OCI-LY7 (cell line): Measurements from ENCODE around the gene C1orf167.

Experiments used
- EZH2phosphoT487 ChIP-seq: fragments of 200-600 bp; sonication (generic); IDR thresholded peaks from 2 replicates; pipeline ENCODE4 v1.6.1; 2018; ENCODE audit warnings: low read depth, borderline replicate concordance, mild to moderate bottlenecking, mixed run types, antibody characterized with exemption, low read length, moderate library complexity, mixed read lengths
- TF ChIP-seq, protein P1 (sequence below): fragments of 200-600 bp; sonication (generic); conservative IDR thresholded peaks from 2 replicates; pipeline ENCODE4 v1.5.1; 2014; ENCODE audit warnings: mild to moderate bottlenecking, antibody characterized with exemption, low read length, moderate library complexity, mixed read lengths

DNA sequence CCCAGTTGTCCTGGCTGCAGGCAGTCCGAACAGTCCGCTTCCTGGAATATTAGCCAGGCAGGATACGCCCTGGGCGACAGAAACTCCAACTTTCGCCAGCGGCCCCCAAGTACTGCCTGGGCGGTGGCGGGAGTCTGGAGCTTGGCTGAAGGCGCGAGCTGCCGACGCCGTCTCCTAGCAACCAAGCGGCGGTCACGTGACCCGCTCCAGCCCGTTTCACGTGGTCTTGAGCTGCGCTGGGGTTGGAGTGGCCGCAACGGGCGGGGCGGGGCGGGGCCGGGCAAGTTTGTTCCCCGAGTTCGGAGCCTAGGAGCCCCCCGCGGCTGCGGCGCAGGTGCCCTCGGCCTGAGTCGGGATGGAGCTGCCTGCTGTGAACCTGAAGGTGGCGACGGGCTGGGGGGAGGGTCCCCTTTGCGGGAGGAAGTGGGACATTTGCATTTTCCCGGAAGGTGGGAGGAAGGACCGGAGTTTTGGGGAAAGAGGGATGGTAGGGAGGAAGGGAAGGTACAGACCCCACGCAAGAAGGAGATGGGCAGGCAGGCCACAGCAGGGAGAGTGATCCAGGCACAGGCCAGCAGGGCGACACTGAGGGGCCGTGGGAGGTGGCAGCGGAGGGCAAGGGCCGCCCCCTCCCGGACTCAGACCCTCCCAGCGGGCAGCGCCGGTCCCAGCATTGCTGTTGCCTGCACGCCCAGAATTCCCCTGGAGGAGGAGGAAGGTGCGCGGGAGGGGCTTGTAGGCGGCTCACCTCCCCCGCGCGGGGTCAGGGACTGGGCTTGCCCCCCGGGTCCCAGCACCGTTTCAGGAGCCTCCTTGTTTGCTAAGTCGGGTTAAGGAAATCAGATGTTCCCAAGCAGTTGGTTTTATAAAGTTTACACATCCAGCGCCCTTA, 25.9 kb upstream of the C1orf167 start, which contains the start of gene AGTRAP:
- TF ChIP-seq, protein P1, sequence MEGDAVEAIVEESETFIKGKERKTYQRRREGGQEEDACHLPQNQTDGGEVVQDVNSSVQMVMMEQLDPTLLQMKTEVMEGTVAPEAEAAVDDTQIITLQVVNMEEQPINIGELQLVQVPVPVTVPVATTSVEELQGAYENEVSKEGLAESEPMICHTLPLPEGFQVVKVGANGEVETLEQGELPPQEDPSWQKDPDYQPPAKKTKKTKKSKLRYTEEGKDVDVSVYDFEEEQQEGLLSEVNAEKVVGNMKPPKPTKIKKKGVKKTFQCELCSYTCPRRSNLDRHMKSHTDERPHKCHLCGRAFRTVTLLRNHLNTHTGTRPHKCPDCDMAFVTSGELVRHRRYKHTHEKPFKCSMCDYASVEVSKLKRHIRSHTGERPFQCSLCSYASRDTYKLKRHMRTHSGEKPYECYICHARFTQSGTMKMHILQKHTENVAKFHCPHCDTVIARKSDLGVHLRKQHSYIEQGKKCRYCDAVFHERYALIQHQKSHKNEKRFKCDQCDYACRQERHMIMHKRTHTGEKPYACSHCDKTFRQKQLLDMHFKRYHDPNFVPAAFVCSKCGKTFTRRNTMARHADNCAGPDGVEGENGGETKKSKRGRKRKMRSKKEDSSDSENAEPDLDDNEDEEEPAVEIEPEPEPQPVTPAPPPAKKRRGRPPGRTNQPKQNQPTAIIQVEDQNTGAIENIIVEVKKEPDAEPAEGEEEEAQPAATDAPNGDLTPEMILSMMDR: peak; percentile 31
- TF ChIP-seq EZH2phosphoT487: no peak
